Activated naive CD4-positive, alpha-beta T cell treated with anti-CD3 and anti-CD28 coated beads, Interleukin-2, amount 50 U/mL, for 72 hours (primary cell): Measurements from ENCODE around the gene TSSK2. TPM values are rescaled to one million over a fixed set of nuclear protein-coding genes. Genes with fewer than 3 reads are reported as not detected.
A peak's percentile ranks its signal among the peaks of the same experiment; 100 is the strongest.

ENCODE experiments used
- ATAC-seq, 2 donors: fragments of 150-1000 bp; cut with Tn5 transposase; 2 replicates each; pipeline ENCODE4 v1.10.0; 2021; ENCODE audit warnings: mild to moderate bottlenecking in 2 of 2, moderate library complexity in 2 of 2
- DNase-seq, 2 donors: peaks; one replicate each; pipeline ENCODE4 v3.0.0; 2021 to 2022; ENCODE audit warnings: low spot score in 2 of 2
- H3K27ac Mint-ChIP-seq, 2 donors: one replicate each; pipeline ENCODE4 v1.8.0; 2022; ENCODE audit warnings: mild to moderate bottlenecking in 2 of 2, mixed read lengths in 2 of 2
- H3K36me3 Mint-ChIP-seq, 2 donors: one replicate each; pipeline ENCODE4 v1.8.0; 2022; ENCODE audit warnings: mixed read lengths in 2 of 2
- H3K9me3 Mint-ChIP-seq, 2 donors: one replicate each; pipeline ENCODE4 v1.8.0; 2022; ENCODE audit warnings: mixed read lengths in 2 of 2
- total RNA-seq, 2 donors: library from RNA; stranded (reverse); gene quantifications; one replicate each; pipeline ENCODE4 v1.2.3, GENCODE V29; 2022

The TSSK2 gene
- total RNA-seq, 2 donors from 2014 or later: not detected

DNA sequence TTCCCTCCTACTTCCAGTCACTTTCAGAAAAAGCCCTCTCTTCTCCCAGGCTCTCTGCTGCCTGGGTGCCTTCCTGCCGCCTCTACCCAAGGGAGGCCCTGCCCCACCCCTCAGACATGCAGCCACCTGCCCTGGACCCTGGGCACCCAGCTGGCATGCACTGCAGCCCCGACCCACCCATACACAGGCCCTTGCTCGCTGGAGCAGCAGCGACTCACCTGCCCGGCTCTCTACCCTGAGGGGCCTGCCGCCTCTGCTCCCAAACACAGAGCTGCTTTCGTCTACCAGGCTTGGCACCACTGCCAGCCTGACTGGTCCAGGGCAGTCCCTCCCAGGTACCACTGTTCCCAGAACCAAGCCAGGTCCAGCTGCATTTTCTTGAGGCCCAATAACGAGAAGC lies 1.2 kb upstream of the TSSK2 start:
- H3K36me3 Mint-ChIP-seq: no peaks in the 10 kb centered on the region
- H3K9me3 Mint-ChIP-seq: no peaks in the 10 kb centered on the region
- H3K27ac Mint-ChIP-seq: peak overlapping the region; percentile 7 to 81
- DNase-seq (no peak), ATAC-seq (no peak)

DNA sequence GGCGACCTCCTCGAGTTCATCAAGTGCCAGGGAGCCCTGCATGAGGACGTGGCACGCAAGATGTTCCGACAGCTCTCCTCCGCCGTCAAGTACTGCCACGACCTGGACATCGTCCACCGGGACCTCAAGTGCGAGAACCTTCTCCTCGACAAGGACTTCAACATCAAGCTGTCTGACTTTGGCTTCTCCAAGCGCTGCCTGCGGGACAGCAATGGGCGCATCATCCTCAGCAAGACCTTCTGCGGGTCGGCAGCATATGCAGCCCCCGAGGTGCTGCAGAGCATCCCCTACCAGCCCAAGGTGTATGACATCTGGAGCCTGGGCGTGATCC lies 542 bp downstream of the TSSK2 start:
- DNase-seq: no peak
- ATAC-seq: no peak
- Mint-ChIP-seq H3K27ac (peak overlapping the region in 1 of 2 donors; percentile 47), H3K36me3 (peaks cover 0 to 4% of the 10 kb centered on the region in 2 donors), H3K9me3 (no peaks in the 10 kb centered on the region)

DNA sequence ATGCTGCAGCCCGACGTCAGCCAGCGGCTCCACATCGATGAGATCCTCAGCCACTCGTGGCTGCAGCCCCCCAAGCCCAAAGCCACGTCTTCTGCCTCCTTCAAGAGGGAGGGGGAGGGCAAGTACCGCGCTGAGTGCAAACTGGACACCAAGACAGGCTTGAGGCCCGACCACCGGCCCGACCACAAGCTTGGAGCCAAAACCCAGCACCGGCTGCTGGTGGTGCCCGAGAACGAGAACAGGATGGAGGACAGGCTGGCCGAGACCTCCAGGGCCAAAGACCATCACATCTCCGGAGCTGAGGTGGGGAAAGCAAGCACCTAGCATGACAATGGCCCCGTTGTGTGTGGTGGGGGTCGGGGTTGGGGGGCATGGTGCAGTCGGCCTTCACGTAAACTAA lies 1.0 kb downstream of the TSSK2 start:
- DNase-seq (no peak), ATAC-seq (no peak)
- Mint-ChIP-seq H3K27ac (peak overlapping the region in 1 of 2 donors; percentile 47), H3K36me3 (peaks cover 0 to 6% of the 10 kb centered on the region in 2 donors), H3K9me3 (no peaks in the 10 kb centered on the region)

DNA sequence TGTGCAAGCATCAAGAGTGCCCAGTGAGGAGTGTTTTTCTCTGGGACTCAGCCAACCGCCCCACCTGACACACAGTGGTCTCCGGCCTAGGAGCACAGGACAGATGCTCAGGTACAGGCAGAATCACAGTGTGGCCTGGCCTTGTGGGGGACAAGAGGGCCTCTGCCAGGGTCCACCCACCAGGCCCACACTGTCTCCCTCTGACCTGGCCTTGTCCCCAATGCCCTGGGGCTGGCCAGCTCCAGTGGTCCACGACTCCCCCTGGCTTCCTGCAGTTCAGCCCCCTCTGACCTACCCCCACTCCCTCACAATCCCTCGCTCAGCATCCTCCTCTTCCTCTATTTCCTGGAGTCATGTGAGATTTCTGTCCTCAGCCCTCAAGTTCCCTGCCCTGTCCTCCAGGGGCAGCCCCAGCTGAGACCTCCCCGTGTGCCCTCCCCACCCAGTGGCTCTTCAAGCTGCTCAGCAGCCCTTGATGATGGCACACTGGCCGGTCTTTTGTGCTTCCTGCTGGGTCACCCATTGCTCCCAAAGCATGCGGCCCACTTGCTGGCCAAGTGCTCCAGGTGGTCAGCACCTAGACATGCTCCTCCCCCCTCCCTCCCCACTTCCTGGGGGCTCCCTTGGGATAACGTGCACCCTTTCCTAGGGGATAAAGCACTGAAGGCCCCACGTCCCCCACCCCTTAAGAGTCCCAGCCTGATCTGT lies 1.7 kb downstream of the TSSK2 start:
- DNase-seq (no peak), ATAC-seq (no peak)
- Mint-ChIP-seq H3K36me3 (peaks cover 0 to 6% of the 10 kb centered on the region in 2 donors), H3K9me3 (no peaks in the 10 kb centered on the region), H3K27ac (no peak overlapping the region)

DNA sequence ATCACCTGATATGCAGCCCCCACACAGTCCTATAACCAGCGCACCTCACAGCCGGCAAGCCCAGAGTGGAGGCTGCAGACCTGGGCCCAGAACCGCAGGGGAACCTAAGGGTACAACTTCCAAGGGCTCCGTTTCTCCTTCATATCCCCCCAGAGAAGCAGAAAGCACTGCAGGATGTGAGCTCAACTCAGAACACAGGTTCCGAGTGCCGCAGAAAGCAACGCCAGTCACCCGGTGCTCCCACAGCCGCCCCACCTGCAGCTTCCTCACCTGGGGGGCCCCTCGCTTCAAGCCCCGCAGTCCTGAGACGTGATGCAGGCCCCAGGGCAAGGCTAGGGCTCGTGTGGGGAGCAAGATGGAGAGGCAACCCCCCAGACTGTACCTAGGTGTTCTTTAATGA lies 2.5 kb downstream of the TSSK2 start:
- H3K9me3 Mint-ChIP-seq: no peaks in the 10 kb centered on the region
- DNase-seq (no peak), ATAC-seq (no peak)
- no peak overlapping the region for H3K27ac Mint-ChIP-seq
- H3K36me3 Mint-ChIP-seq: peaks cover 0 to 6% of the 10 kb centered on the region in 2 donors

DNA sequence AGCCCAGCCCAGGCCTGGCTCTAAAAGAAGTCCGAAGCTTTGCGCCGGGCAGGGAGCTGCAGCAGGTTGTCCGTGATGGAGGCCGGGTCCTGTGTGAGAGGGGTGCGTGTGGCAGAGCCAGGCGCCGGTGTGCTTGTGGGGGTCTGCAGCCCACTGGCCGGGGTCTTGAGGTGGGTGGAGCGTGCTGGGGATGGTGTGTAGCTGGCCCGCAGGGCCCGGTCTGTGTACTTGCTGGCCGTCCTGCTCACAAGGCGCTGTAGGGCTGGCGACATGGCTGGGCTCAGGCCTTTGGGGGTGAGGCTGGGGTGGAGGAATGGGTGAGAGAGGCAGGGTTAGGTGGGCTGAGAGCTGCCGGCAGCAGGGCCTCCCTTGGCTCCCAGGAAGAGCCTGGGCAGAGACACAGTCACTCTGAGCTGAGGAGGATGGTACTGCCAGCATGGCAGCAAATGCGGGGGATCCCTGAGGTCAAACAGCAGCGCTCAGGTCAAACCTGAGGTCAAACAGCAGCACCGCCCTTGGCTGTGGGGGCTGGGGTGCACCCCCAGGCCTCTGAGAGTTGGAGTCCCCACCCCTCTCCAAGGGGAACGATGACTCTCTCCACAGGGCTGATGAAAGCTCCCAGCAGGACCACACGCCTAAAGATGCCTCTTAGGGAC lies 3.2 kb downstream of the TSSK2 start:
- ATAC-seq: no peak

DNA sequence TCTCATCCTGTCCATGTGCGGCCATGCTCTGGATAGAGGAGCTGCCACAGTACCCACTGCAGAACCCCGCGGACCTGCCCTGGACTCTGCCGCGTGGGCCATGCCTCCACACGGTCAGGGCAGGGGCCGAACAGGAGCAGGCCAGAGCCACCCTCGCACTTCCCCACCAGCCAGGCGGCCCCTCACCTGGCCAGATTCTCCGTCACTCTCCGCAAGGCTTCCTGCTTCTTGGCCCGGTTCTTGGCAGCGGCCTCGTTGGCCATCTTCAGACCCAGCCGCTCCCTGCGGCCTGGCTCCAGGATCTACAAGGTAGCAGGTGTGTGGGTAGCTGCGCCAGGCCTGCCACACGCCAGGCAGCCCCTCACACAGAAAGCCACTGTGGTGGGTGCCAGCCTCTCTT lies 3.8 kb downstream of the TSSK2 start:
- no peak for DNase-seq
- peak overlapping the region; percentile 32 to 91 for H3K27ac Mint-ChIP-seq
- no peaks in the 10 kb centered on the region for H3K9me3 Mint-ChIP-seq
- peaks cover 0 to 6% of the 10 kb centered on the region in 2 donors for H3K36me3 Mint-ChIP-seq
- no peak for ATAC-seq

More for the DNA sequence above, 3.2 kb downstream of the TSSK2 start:
- DNase-seq: no peak
- no peaks in the 10 kb centered on the region for H3K9me3 Mint-ChIP-seq
- H3K36me3 Mint-ChIP-seq: peaks cover 0 to 6% of the 10 kb centered on the region in 2 donors
- H3K27ac Mint-ChIP-seq: peak overlapping the region in 1 of 2 donors; percentile 32

DNA sequence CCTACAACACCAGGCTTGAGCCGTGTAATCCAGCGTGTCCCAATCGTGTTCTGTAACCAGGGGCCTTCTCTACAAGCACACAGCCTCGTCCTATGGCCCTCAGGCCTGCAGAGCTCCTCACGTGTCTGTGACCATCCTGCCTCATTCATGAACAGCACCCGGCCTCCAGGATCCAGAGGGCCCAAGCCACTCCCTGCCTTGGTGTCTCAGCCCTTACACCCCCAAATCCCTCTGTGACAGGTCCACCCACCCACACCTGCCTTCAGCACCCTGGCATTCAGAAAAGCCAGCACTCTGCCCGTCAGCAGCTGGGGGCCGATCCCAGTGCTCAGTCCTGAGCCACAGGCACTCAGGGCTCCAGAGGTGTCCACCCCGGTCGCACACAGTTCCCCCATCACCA lies 5.8 kb downstream of the TSSK2 start:
- Mint-ChIP-seq H3K36me3 (peaks cover 0 to 6% of the 10 kb centered on the region in 2 donors), H3K9me3 (no peaks in the 10 kb centered on the region), H3K27ac (peak overlapping the region in 1 of 2 donors; percentile 76)
- ATAC-seq (no peak), DNase-seq (no peak)

DNA sequence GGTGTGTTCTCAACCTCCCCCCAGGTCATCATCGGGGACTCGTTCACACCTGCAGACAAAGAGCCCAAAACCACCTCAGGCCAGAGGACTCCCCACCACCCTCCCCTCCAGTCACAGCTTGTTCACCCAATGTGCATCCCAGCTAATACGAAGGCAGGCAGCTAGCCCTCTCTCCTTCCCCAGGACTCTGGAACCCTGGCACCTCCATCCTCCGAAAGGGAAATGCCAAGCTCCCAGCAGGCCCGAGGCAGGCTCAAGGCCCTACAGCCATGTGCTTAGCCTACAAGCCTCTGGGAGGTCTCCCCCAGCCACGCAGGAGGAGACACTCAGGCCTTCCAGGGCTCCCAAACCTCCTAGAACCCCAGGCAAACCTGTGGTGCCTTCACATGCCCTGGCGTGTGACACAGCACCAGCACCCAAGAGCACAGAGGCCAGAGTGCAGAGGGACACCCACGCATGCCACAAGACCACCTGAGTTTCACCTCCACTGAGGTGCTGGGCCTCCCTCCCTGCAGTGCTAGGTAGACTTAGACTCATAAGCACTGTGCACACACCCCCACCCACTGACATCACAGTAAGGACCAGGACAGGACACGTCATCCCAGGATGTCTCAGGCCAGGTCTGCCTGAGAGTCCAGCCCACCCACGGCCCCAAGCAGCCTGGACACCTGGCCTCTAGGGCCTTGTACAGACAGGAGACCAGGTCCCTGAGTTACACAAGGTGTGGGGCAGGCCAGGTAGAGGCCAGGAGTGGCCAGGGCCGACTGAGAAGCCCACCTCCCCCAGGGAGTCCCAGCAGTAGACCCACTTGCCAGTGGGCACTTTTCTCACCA lies 6.5 kb downstream of the TSSK2 start:
- H3K9me3 Mint-ChIP-seq: no peaks in the 10 kb centered on the region
- H3K27ac Mint-ChIP-seq: no peak overlapping the region
- ATAC-seq (no peak), DNase-seq (no peak)
- peaks cover 0 to 6% of the 10 kb centered on the region in 2 donors for H3K36me3 Mint-ChIP-seq

DNA sequence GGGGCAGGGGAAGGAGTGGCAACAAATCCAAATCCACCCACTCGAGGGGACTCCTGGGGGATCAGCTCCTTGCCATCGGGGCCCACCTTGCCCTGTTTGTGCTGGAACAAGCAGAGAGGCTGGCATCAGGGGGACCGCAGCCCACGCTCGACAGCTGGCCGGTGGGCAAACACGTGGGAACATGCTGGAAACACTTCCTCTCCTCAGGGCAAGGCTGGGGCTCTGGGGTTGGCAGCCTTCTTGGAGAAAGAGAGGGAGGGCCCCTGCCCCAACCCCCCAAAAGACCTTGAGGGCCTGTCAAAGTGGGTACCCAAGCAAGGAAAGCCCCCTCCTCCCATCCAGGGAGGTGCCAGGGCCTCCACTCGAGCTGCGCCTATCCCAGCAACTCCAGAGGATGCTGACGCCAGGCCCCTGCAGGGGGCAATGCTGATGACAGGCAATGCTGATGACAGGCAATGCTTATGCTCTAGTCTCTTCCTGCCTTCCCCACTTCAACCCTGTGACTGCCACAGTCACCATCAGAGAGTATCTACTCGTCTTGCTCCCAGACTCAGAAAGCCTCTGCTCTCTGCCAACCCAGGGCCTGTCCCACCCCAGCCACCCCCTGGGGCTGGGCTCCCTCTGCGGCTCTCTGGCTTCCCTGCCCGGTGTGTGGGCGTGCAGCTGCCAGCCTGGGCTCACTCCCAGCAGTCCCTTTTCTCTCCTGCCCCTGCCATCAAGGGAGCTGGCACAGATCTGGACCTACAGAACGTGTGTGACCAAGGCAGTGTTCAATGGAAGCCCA lies 7.3 kb downstream of the TSSK2 start:
- peaks cover 0 to 6% of the 10 kb centered on the region in 2 donors for H3K36me3 Mint-ChIP-seq
- DNase-seq: no peak
- H3K27ac Mint-ChIP-seq: no peak overlapping the region
- no peak for ATAC-seq
- H3K9me3 Mint-ChIP-seq: no peaks in the 10 kb centered on the region

DNA sequence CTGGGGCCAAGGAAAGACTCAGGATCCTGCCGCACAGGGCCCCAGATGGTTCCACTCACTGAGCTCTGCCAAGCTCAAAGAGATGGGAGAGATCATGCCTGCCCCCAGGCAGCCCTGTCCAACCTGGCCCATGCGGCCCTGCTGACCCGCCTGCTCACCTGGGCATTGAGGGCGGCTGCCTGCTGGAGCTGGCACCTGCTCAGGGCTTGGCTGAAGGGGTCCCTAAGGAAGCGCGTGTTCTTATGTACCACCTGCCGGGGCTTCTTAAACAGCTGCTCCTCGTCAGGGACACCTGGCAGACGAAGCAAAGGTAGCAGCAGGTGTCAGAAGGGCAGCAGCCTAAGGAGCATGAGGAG lies 7.9 kb downstream of the TSSK2 start:
- no peak for DNase-seq
- Mint-ChIP-seq H3K9me3 (no peaks in the 10 kb centered on the region), H3K27ac (no peak overlapping the region), H3K36me3 (peaks cover 3 to 11% of the 10 kb centered on the region in 2 donors)
- ATAC-seq: no peak

DNA sequence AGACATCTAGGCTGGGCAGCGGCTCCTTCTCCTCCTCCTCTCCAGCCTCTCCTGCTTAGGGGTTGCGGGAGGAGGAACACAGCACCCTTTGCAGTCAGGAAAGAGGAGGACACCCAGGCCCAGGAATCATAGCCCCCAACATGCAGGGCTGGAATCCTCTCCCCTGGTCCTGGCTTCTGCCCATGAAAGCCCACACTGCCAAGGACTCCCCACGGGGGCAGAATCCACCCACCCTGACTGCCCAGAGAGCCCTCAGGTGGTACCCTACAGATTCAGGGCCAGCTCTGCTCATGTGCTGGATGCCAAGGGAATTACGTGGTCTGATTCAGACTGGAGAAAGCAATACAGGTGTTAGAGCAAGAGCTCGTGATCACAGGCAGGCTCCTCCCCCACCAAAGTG lies 8.9 kb downstream of the TSSK2 start:
- Mint-ChIP-seq H3K9me3 (no peaks in the 10 kb centered on the region), H3K27ac (peak overlapping the region in 1 of 2 donors; percentile 86), H3K36me3 (peaks cover 10 to 16% of the 10 kb centered on the region in 2 donors)
- DNase-seq (no peak), ATAC-seq (no peak)

DNA sequence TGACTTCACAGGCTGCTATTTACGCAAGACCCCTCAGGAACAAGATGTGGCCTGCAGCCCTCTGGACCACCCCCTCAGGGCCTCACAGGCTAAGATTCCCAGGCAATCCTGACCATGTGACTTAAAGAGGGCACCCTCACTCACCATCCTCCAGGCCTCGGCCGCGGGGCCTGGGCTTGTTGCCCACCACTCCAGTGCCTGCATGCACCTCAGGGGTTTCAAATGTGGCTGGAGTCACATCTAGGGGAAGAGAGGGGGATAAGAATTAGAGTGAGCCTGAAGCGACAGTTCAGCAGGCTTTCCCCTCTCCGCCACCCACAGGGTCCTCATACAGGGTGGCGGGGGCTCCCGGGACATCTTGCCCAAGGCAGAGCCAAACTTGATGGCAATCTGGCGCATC lies 11.3 kb downstream of the TSSK2 start:
- ATAC-seq (no peak), DNase-seq (no peak)
- H3K27ac Mint-ChIP-seq: no peak overlapping the region
- no peaks in the 10 kb centered on the region for H3K9me3 Mint-ChIP-seq
- peaks cover 10% of the 10 kb centered on the region in 2 donors for H3K36me3 Mint-ChIP-seq

DNA sequence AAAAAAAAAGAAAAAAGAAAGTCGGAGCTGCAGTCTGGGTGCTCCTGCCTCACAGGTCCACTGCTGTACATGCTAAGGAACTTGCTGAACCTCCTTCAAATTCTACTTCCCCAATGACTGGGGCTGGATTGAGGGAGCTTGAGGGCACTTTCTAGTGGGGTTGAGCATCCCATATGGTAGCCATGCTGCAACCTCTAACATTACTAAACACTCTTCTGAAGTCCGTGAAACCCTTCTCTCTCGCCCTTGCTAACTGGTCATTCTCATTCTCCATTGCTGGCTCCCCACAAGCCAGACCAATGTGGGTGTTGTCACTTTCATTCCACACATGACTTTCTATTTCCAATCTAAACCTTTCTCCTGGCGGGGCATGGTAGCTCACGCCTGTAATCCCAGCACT lies 12.1 kb downstream of the TSSK2 start:
- Mint-ChIP-seq H3K9me3 (no peaks in the 10 kb centered on the region), H3K36me3 (peaks cover 10% of the 10 kb centered on the region in 2 donors), H3K27ac (peak overlapping the region; percentile 99 to 100)
- DNase-seq (no peak), ATAC-seq (no peak)

DNA sequence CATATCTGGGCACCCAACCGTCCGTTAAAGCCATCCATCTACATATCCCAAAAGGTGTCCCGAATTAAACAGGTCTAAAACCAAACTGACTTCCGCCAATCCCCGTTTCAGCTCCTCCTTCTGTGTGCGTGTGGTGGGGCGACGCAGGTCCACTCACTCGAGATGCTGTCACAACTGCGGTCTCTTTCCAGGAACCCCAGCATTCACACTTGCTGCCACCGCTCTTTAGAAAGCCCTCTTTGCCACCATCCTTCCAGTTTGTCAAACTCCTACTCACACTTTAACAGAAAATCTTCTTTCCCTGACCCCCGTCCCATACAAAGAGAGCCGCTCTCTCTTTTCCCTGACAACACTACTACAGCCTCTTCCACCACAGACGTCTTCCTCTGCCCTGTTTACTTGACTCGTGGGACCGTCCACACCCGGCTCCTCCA lies 12.9 kb downstream of the TSSK2 start:
- Mint-ChIP-seq H3K36me3 (peaks cover 10% of the 10 kb centered on the region in 2 donors), H3K27ac (peak overlapping the region; percentile 99 to 100), H3K9me3 (no peaks in the 10 kb centered on the region)
- ATAC-seq: peak; percentile 41 to 55
- peak in 1 of 2 donors; percentile 40 for DNase-seq

DNA sequence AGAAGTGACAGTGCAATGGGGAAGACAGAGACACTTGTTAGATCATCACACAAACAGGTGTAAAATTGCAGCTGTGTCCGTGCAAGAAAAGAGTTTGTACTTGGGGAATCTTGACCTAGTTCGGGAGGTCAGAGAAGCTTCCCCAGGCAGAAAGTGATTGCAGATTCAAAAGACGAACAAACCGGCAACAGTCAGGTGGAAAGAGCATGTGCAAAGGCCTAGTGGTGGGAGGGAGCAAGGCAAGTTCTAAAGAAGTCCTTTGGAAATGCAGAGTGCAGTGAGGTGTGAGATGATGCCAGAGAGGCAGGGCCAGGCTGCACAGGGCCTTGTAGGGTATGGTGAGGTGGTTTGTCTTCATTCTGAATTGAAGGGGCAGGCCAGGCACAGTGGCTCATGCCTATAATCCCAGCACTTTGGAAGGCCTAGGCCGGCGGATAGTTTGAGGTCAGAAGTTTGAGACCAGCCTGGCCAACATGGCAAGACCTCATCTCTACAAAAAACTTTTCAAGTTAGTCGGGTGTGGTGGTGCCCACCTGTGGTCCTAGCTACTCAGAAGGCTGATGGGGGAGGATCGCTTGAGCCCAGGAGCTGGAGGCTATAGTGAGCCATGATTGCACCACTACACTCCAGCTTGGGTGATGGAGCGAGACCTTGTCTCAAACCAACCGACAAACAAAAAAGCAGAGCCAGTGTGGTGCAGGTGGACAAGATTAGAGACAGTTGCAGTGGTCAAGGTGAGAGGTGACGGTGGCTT lies 15.3 kb downstream of the TSSK2 start:
- peaks cover 16 to 17% of the 10 kb centered on the region in 2 donors for H3K36me3 Mint-ChIP-seq
- DNase-seq (no peak), ATAC-seq (no peak)
- H3K27ac Mint-ChIP-seq: no peak overlapping the region
- no peaks in the 10 kb centered on the region for H3K9me3 Mint-ChIP-seq
